ENCODE data around the gene MACROD2.
"Not testable (repeated sequence)": the region's sequence is repeated elsewhere in the genome, so short reads cannot be mapped to it uniquely, and the experiment has no call there.

The MACROD2 gene

DNA sequence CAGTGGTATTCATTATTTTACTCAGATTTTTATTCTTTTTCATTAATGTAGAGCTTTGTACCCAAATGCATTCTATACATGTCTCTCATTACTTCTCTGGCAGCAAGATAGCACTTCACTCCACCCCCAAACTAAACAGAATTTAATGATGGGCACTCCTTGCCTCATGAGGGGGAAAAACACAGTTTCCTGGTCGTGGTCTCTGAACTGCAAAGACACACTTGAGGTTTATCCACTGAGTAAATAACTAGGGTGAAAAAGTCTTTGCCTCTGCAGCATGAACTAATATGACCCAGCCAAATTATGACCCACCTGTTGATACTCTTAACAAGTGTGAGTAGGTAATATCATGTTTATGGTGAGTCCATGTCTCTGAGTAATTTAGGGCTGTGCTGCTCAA, 1127.3 kb downstream of the MACROD2 start:
- no peak for DNase-seq
- no peak overlapping the region for H3K4me3 ChIP-seq (ENCODE audit: low read depth, low read length)
- H3K9me3 ChIP-seq: no peaks in the 10 kb centered on the region
- no peaks in the 10 kb centered on the region for H3K27me3 ChIP-seq
- H3K36me3 ChIP-seq: no peaks in the 10 kb centered on the region
- TF ChIP-seq, protein P1, sequence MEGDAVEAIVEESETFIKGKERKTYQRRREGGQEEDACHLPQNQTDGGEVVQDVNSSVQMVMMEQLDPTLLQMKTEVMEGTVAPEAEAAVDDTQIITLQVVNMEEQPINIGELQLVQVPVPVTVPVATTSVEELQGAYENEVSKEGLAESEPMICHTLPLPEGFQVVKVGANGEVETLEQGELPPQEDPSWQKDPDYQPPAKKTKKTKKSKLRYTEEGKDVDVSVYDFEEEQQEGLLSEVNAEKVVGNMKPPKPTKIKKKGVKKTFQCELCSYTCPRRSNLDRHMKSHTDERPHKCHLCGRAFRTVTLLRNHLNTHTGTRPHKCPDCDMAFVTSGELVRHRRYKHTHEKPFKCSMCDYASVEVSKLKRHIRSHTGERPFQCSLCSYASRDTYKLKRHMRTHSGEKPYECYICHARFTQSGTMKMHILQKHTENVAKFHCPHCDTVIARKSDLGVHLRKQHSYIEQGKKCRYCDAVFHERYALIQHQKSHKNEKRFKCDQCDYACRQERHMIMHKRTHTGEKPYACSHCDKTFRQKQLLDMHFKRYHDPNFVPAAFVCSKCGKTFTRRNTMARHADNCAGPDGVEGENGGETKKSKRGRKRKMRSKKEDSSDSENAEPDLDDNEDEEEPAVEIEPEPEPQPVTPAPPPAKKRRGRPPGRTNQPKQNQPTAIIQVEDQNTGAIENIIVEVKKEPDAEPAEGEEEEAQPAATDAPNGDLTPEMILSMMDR (IDR thresholded peaks at IDR 0.05; ENCODE audit: low read depth, low read length): no peak
- H3K4me1 ChIP-seq: peaks cover 8% of the 10 kb centered on the region; the same call in 1 of the 2 replicates

DNA sequence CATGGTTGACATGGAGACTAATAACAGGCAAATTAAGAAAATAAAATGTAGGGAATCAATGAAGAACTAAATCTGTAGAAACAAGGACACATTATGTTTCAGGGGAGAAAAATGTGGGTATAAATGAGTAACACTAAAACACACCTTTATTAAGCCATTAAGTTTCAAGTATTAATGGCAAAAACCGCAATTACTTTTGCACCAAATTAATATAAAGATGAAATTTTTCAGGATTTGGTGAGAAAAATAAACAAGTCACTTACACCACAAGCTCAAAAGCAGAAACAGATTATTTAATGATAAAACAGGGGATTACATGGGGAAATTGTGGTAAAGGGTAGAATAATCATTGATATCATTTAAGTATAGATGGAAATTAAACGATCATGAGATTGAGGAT, 1135.9 kb downstream of the MACROD2 start:
- no peaks in the 10 kb centered on the region for H3K36me3 ChIP-seq
- no peak overlapping the region for H3K4me3 ChIP-seq (ENCODE audit: low read depth, low read length)
- TF ChIP-seq, protein P1 (IDR thresholded peaks at IDR 0.05; ENCODE audit: low read depth, low read length): no peak
- peaks cover 5% of the 10 kb centered on the region for H3K4me1 ChIP-seq
- DNase-seq: no peak
- H3K9me3 ChIP-seq: no peaks in the 10 kb centered on the region
- no peaks in the 10 kb centered on the region for H3K27me3 ChIP-seq

DNA sequence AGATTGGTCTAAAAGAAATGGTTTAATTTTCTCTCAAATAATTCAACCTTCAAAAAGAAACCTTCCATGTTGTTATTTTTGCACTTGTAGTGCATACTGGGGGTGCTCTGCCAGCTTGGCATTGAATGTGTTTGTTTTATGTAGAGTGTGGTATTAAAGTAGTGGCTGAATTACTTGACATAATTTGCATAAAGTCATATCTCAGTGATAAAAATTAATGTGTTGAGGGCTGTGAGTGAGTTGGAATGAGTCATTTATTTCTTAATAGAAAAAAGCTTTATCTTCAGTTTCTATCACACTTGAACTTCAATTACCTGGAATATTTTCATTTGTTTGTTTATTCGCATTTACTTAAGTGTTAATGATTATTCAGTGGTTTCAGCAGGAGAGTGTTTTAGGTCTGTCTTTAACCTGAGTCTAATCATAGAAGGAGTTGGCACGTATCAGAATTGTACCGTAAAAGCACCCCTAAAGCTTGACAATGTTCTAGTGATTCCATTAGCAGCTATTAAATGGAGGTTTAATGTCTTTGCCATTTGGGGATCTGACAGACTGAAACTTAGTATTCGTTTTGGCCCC, 1143.3 kb downstream of the MACROD2 start:
- no peak for DNase-seq
- no peaks in the 10 kb centered on the region for H3K9me3 ChIP-seq
- TF ChIP-seq, protein P1 (IDR thresholded peaks at IDR 0.05; ENCODE audit: low read depth, low read length): no peak

DNA sequence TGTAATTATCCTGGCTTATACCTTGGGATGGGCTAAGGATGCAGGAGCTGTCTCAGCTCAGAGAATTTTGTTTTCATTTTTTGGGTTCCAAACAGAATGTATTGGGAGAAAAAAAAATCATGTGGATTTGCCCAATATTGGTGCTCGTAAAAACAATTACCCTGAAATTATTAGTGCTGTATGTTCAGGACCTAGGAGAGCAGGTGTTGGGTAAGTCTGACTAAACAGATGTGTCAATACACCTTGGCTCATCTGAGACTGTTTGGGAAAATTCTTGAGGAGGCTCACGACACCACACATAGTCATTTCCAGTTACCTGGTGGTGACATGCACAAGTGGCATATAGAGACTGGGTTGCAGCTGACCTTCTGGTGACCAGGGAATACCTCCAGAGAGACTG, 1144.2 kb downstream of the MACROD2 start:
- H3K4me1 ChIP-seq: no peaks in the 10 kb centered on the region
- TF ChIP-seq, protein P1 (IDR thresholded peaks at IDR 0.05; ENCODE audit: low read depth, low read length): no peak
- H3K27me3 ChIP-seq: no peaks in the 10 kb centered on the region

More for the DNA sequence above, 1143.3 kb downstream of the MACROD2 start:
- Histone ChIP-seq H3K4me3 (ENCODE audit: low read depth, low read length) (no peak overlapping the region), H3K36me3 (no peaks in the 10 kb centered on the region), H3K27me3 (no peaks in the 10 kb centered on the region), H3K4me1 (no peaks in the 10 kb centered on the region)

DNA sequence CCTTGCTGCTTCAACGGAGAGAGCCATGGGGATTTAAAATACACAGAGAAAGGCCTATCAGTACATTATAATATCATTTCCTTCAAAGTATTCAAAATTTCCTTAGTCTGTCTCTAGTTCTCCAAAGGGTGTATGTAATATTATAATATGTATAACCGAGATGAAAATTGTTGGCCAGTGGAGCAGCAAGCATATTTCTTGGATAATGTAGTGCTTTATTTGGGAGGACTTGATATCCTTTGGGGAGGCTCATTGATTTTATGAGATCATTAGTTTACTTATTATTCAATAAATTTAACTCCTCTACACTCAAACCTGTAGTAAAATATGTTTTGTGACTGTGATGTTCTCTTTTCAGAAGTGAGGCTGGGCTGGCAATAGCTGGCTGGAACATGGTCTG, 1145.0 kb downstream of the MACROD2 start:
- no peak for DNase-seq
- Histone ChIP-seq H3K4me3 (ENCODE audit: low read depth, low read length) (no peak overlapping the region), H3K4me1 (no peaks in the 10 kb centered on the region), H3K9me3 (no peaks in the 10 kb centered on the region), H3K36me3 (no peaks in the 10 kb centered on the region), H3K27me3 (no peaks in the 10 kb centered on the region)
- TF ChIP-seq, protein P1 (IDR thresholded peaks at IDR 0.05; ENCODE audit: low read depth, low read length): no peak

More for the DNA sequence above, 1144.2 kb downstream of the MACROD2 start:
- no peak for DNase-seq
- H3K9me3 ChIP-seq: no peaks in the 10 kb centered on the region
- H3K4me3 ChIP-seq (ENCODE audit: low read depth, low read length): no peak overlapping the region
- no peaks in the 10 kb centered on the region for H3K36me3 ChIP-seq

- H3K36me3 ChIP-seq; DNase-seq; H3K4me3 ChIP-seq (ENCODE audit: low read depth, low read length); H3K9me3 ChIP-seq; H3K4me1 ChIP-seq; H3K27me3 ChIP-seq: not testable (repeated sequence)
Observed at GRCh38 chr20:15140940-15141339, 1145.6 kb downstream of the MACROD2 start.
